Suppressor macrophage treated with lipopolysaccharide for 1 hour (primary cell): ENCODE measurements around the gene QRFP.

Experiments
- DNase-seq, 3 donors: peaks; one replicate each; pipeline ENCODE4 v3.0.0-alpha.2; 2020 to 2022

The QRFP gene

DNA sequence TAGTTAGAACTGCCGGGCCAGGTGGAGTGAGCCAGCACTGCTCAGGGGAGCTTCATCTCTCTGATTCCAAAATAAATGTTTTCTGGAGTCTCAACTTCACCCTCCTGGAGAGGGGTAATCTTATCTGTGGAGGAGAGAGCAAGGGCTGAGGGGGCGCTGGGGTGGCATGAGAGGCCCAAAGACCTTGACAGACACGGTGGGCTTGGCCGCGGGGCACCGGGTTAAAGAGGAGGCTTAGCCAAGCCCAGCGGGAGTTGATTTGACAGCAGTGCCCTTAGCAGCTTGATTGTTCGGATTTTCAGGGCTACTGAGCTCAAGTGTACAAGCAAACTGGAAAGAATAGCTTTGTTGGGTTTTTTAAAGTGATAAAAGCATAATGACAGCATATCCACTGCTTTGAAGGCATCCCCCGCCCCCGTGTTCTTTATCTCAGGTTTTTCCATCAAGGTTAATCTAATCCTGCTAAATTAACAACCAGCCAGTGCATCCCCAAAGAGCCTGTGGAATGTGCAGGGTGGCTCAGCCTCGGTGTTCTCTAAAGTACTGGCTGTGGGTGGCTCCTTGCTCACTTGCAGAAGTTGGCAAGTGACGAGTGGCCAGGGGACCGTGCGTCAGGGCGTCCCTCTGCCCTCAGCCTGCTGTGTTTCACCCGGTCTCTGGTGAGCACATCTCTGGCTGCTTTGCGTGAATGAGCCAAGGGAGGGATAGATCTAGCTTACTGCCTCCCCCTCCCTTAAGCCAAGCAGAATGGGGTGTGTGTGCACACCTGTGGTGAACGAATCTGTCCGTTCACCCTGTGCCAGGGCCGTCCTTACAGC is 5.5 kb downstream of the QRFP start:
- DNase-seq, result no peak

DNA sequence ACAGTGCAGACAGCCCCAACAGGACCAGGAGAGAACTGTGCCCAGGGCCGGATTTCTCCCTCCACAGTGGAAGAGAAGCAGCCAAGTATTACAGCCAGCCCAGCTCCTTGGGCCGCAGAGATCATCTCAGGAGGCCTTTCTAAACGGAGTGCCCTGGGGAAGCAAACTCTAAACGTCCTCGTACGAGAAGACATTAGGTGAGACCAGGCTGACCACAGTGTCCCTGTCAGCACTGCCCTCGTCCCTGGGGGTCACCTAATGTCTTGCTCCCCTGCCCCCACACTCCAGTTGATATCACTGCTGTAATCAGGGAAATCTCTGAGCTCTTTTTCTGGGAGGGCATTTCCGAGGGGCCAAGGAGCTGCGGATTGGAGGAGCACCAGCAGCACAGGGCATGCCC is 6.5 kb downstream of the QRFP start:
- DNase-seq, result no peak

DNA sequence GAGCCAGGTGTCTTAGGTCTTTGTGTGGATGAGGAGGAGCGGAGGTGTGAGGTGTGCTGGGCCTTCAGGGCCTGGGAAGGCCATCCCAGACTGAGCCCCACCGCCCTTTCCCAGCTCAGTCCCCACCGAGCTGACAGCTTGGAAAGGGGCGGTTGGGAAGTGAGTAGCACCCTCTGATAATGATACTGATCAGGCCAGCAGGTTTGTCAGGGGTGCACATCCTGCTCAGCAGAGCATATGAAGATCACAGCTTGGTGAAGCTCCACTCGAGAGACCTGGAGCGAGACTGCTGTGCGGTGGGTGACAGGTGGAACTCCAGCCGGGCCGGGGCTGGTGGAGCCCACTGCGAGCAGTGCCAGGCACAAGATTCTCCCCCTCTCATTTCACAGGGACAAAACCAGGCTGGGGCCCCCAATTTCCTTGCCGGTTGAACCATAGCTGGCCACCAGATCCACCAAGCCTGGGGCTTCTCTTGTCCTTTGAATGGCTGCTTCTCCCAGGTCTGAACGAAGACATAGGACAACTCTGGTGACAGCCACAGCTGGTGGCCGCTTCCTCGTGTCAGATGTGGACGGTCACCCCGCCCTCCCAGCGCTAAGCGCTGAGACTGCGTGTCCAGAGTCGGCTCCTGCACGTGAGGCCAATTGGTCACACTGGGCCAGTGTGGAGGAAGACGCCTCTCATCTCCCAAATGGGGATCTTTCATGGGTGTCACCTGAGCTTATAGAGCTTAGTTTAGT is 8.3 kb downstream of the QRFP start:
- no peak for DNase-seq

DNA sequence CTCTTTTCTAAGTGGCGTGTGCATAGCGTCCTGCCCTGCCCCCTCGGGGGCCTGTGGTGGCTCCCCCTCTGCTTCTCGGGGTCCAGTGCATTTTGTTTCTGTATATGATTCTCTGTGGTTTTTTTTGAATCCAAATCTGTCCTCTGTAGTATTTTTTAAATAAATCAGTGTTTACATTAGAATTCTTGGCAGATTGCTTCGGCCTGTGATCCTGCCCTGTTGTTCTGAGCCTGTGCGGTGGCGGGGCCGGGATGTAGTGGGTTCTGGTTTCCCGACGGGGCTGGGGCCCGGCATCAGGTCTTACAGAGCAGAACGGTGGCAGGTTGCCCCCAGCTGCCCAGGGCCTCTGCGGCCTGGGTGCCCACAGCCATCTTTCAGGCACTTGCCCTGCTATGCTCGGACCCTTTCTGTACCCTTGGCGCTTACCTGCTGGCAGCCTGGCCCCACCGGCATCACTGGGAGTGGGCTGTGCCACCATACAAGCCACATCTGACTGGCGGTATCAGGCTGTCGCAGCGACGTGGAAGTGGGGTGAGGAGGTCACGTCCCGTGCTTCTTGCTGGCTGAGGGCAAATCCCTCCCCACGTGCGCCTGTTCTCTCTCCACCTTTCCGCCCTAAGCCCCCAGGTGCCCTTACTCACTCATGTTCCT is 9.0 kb downstream of the QRFP start:
- DNase-seq, result no peak

DNA sequence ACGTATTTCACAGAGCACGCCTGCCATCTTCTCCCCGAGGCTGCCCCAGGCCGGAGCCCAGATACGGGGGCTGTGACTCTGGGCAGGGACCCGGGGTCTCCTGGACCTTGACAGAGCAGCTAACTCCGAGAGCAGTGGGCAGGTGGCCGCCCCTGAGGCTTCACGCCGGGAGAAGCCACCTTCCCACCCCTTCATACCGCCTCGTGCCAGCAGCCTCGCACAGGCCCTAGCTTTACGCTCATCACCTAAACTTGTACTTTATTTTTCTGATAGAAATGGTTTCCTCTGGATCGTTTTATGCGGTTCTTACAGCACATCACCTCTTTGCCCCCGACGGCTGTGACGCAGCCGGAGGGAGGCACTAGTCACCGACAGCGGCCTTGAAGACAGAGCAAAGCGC is 9.6 kb downstream of the QRFP start:
- no peak for DNase-seq

DNA sequence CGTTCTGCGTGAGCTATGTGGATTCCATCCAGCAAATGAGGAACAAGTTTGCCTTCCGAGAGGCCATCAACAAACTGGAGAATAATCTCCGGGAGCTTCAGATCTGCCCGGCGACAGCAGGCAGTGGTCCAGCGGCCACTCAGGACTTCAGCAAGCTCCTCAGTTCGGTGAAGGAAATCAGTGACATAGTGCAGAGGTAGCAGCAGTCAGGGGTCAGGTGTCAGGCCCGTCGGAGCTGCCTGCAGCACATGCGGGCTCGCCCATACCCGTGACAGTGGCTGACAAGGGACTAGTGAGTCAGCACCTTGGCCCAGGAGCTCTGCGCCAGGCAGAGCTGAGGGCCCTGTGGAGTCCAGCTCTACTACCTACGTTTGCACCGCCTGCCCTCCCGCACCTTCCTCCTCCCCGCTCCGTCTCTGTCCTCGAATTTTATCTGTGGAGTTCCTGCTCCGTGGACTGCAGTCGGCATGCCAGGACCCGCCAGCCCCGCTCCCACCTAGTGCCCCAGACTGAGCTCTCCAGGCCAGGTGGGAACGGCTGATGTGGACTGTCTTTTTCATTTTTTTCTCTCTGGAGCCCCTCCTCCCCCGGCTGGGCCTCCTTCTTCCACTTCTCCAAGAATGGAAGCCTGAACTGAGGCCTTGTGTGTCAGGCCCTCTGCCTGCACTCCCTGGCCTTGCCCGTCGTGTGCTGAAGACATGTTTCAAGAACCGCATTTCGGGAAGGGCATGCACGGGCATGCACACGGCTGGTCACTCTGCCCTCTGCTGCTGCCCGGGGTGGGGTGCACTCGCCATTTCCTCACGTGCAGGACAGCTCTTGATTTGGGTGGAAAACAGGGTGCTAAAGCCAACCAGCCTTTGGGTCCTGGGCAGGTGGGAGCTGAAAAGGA is 10.9 kb downstream of the QRFP start:
- no peak for DNase-seq

DNA sequence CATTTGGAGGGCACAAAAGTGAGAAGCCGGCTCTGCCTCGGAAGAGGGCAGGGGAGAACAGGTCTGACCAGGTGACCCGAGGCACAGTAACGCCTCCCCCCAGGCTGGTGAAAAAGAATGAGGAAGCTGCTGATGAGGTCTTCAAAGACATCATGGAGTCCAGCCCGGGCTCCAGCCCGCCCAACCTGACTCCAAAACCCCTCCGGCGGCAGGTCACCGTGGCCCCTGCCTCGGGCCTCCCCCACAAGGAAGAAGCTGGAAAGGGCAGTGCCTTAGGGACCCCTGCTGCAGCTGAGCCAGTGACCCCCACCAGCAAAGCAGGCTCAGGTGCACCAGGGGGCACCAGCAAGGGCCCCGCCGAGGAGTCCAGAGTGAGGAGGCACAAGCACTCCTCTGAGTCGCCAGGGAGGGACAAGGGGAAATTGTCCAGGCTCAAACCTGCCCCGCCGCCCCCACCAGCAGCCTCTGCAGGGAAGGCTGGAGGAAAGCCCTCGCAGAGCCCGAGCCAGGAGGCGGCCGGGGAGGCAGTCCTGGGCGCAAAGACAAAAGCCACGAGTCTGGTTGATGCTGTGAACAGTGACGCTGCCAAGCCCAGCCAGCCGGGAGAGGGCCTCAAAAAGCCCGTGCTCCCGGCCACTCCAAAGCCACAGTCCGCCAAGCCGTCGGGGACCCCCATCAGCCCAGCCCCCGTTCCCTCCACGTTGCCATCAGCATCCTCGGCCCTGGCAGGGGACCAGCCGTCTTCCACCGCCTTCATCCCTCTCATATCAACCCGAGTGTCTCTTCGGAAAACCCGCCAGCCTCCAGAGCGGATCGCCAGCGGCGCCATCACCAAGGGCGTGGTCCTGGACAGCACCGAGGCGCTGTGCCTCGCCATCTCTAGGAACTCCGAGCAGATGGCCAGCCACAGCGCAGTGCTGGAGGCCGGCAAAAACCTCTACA is 11.8 kb downstream of the QRFP start:
- no peak for DNase-seq

DNA sequence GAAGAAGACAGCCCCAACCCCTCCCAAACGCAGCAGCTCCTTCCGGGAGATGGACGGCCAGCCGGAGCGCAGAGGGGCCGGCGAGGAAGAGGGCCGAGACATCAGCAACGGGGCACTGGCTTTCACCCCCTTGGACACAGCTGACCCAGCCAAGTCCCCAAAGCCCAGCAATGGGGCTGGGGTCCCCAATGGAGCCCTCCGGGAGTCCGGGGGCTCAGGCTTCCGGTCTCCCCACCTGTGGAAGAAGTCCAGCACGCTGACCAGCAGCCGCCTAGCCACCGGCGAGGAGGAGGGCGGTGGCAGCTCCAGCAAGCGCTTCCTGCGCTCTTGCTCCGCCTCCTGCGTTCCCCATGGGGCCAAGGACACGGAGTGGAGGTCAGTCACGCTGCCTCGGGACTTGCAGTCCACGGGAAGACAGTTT is 12.5 kb downstream of the QRFP start:
- DNase-seq, result no peak

DNA sequence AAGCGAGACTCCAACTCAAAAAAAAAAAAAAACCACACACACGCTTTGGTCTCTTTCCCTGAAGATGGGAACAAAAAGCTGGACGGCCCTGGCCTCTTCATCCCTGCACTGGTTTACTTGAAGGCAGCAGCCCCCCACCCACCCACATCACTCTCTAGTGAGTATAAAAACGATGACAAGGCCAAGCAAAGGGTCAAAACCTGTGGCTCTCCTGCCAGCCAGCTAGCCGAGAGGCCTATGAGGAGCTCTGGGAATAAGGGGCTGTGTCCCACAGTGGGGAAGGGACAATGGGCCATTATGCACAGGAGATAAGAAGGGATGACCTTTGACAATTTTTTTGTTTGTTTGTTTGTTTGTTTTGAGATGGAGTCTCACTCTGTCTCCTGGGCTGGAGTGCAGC is 13.1 kb downstream of the QRFP start:
- DNase-seq, result no peak

DNA sequence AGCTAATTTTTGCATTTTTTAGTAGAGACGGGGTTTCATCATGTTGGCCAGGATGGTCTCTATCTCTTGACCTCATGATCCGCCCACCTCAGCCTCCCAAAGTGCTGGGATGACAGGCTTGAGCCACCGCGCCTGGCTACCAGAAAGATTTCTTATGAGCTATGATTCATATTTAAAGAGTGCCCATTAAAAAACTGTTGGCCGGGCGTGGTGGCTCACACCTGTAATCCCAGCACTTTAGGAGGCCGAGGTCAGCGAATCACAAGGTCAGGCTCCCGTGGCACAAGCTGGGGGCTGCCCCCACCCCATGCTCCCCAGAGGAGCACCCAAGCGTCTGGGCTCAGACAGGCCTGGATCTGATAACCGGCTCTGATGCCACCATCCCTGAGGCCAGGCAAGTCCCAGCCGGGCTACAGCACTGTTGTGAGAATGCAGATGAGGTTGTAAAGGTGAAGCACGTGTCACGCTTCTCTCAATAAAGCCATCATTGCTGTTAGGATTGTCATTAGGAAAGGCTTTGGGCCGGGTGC is 13.9 kb downstream of the QRFP start:
- DNase-seq, result no peak

DNA sequence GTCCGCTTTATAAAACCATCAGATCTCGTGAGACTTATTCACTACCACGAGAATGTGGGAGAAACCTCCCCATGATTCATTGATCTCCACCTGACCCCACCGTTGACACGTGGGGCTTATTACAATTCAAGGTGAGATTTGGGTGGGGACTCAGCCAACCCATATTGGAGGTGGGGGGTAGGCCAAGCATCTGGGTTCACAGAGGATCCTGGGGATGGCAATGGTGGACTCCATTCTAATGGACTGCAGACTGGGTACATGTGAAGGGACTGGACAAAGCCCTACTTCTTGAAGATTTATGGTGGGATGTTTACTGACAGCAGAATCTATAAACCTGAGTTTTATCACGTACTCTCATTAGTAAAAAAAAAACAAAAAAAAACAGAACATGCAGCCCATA is 15.1 kb downstream of the QRFP start:
- DNase-seq, result no peak

DNA sequence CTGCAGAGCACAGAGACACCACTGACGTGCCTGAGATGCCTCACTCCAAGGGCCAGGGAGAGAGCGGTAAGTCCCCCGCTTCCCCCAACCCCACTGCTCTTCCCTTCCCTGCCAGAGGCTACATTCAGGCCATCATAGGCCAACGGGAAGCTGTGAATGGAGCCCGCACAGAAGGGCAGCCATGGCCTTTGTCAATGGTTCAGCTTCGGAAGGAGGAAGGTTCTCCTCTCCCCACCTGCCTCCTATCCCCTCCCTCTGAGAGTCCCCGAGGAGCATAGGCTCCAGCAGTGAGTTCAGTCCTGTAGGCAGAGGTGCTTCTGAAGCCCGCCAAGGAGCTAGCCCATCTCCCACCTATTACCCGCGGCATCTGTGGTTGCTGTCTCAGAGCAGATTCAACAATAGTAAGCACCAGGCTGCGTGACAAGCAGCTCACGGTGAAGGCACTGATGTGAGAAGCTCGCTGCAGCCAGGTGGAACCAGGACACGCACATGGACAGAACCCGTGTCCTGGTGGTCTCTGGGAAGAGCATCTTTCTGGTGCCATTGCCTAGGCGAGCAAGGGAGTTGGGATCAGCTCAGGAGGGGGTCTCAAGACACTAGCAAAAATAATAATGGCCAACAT is 15.9 kb downstream of the QRFP start:
- DNase-seq, result no peak

DNA sequence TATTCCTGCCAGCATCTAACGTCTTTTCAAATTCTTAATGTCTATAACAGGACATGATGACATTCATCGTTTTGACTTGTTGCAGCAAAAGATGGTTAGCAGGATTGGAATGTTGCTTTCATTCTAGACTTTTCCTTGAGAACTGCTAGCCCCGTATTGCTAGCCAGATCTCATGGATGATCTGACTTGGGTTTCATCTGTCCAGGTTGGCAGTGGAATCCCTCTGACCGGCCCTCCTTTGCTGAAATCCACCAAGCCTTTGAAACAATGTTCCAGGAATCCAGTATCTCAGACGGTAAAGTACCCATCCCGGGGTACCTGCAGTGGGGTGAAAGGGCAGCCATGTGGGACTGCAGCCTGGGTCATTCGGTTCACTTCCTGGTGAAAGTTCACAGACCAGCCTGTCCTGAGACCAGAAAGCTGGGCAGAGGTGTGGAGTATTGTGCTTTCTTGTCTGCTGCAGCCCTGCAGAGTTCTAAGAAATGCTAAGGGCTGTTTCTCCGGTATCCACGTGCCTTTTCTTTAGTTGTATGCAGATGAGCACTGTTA is 16.7 kb downstream of the QRFP start:
- DNase-seq, result no peak

DNA sequence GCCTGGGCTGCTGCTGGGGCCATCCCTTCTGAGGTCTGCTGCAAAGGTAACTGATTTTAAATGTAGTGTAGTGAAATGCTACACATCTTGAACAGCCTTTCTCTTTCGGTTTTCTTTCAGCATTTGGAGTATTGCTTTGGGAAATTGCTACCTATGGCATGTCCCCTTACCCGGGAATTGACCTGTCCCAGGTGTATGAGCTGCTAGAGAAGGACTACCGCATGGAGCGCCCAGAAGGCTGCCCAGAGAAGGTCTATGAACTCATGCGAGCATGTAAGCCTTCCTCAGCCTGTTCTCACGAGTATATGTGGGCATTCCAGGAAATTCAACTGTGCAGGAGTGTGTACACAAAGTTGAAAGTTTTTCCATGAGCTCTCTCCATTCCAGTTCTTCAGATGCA is 18.3 kb downstream of the QRFP start:
- no peak for DNase-seq

DNA sequence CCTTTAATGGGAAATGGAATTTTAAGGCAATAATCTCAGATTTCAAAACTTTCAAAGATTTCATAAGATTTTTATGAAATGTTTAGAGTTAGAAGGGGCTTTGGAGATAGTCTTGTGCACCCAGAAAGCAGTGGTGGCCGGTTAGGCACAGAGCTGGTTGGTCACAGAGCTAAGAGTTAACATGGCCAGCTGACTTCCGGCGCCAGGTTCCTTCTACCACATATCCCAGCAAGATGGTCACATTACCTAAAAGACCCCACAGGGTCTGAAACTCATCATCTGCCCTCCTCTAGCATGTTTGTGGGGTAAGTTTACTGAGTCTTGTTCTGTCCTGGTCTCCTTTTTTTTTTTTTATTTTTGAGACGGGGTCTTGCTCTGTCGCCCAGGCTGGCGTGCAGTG is 19.3 kb downstream of the QRFP start:
- DNase-seq, result no peak

DNA sequence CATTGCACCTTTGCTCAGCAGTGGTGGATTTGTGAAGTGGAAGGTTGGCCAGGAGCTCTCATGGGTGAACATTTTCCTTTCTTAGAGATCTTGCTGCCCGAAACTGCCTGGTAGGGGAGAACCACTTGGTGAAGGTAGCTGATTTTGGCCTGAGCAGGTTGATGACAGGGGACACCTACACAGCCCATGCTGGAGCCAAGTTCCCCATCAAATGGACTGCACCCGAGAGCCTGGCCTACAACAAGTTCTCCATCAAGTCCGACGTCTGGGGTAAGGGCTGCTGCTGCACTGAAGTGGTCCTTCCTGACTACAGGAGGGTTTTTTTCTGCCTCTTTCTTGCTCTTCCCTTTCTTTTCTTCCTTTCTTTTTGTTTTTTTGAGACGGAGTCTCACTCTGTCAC is 21.8 kb downstream of the QRFP start:
- no peak for DNase-seq

DNA sequence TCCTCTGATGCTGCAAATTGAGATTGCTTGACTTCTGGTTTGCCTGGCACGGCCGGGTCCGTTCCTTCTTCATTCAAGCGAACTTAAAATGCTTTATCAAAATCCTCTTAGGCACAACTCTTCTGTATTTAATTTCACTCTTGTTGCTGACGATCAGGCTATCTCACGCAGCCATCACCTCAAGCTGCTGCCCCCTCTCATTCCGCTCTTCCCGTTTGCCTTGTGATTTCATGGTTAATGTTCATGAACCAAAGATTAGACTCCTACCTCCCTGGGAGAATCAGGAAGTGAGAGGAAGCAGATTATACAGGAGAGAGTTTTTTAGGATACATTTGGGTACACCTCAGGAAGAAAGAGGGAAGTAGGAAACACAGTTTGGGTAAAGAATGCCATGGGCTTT is 22.6 kb downstream of the QRFP start:
- no peak for DNase-seq

DNA sequence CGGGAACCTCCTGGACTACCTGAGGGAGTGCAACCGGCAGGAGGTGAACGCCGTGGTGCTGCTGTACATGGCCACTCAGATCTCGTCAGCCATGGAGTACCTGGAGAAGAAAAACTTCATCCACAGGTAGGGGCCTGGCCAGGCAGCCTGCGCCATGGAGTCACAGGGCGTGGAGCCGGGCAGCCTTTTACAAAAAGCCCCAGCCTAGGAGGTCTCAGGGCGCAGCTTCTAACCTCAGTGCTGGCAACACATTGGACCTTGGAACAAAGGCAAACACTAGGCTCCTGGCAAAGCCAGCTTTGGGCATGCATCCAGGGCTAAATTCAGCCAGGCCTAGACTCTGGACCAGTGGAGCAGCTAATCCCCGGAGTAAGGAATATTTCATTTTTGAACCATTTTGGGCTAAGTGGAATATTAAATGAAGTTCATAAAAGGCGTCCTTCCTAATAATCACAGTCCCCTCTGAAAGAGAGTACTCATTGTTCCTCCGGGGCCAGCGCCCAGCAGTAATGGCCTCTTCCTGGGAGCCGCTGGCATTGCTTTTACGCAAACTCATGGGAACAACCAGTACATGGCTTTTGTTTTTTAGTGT is 23.6 kb downstream of the QRFP start:
- no peak for DNase-seq

DNA sequence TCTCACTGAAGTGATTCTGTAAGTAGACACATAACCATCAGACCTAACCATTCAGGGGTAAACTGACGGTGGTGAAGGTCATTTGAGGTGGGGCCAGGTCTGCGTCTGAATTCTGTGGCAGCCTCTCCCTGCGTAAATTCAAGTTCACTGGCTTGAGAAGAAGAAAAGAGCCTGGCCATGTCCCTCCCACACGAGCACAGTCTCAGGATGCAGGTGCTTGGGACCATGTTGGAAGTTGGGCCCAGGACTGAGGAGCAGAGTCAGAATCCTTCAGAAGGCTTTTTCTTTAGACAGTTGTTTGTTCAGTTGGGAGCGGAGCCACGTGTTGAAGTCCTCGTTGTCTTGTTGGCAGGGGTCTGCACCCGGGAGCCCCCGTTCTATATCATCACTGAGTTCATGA is 24.1 kb downstream of the QRFP start:
- no peak for DNase-seq

DNA sequence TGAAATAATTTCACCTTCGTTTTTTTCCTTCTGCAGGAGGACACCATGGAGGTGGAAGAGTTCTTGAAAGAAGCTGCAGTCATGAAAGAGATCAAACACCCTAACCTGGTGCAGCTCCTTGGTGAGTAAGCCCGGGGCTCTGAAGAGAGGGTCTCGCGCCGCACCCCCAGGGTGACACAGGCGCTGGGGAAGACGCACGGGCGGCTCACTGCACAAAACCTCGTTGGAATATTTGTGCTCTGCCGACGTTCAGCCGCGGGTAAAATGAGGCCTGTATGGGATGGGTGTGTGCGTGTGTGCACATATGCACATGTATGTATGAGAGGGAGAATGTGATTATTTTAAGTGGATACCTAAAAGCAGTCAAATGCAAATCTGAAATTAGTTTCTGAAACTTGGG is 24.5 kb downstream of the QRFP start:
- DNase-seq, result no peak
